ENCODE data around the gene EXOC5.
"Not testable (repeated sequence)": the region's sequence is repeated elsewhere in the genome, so short reads cannot be mapped to it uniquely, and the experiment has no call there.

Gene EXOC5

DNA sequence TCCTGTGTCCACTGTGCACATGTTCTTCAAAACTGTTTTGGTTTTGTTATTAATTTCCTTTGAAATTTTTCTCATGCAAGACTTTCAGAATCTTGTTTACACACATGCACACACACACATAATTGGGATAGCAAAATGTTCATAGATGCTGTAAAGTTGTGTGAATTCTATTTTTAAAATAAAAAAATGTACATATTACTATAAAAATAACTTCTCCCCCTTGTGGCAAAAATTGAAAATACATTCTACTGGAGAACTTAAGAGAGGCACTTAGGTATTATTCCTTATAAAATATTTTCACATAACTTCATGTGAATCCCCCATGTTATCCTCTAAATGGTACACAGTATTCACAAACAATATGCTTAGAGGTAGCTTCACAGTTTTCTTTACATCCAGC, 66.0 kb downstream of the EXOC5 start:
- not testable (repeated sequence) for H3K27ac ChIP-seq; H2AFZ ChIP-seq; H3K4me1 ChIP-seq; H3K4me3 ChIP-seq (ENCODE audit: low read depth, low read length); H3K9me3 ChIP-seq (ENCODE audit: control insufficient read depth, low read length); H3K36me3 ChIP-seq (ENCODE audit: control insufficient read depth, insufficient read depth, low read length); H3K4me2 ChIP-seq (ENCODE audit: low read length); H3K9ac ChIP-seq; H3K27me3 ChIP-seq (ENCODE audit: control insufficient read depth, insufficient read depth, low read length); H3K79me2 ChIP-seq
- TF ChIP-seq, protein P1, sequence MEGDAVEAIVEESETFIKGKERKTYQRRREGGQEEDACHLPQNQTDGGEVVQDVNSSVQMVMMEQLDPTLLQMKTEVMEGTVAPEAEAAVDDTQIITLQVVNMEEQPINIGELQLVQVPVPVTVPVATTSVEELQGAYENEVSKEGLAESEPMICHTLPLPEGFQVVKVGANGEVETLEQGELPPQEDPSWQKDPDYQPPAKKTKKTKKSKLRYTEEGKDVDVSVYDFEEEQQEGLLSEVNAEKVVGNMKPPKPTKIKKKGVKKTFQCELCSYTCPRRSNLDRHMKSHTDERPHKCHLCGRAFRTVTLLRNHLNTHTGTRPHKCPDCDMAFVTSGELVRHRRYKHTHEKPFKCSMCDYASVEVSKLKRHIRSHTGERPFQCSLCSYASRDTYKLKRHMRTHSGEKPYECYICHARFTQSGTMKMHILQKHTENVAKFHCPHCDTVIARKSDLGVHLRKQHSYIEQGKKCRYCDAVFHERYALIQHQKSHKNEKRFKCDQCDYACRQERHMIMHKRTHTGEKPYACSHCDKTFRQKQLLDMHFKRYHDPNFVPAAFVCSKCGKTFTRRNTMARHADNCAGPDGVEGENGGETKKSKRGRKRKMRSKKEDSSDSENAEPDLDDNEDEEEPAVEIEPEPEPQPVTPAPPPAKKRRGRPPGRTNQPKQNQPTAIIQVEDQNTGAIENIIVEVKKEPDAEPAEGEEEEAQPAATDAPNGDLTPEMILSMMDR (IDR thresholded peaks at IDR 0.05): peak; percentile 16

GRCh38 chr14:57199921-57200320, 68.8 kb downstream of the EXOC5 start:
- Histone ChIP-seq H3K9me3 (ENCODE audit: control insufficient read depth, low read length) (no peaks in the 10 kb centered on the region), H2AFZ (no peak overlapping the region), H3K79me2 (no peaks in the 10 kb centered on the region), H3K4me1 (no peaks in the 10 kb centered on the region), H3K4me2 (ENCODE audit: low read length) (no peak overlapping the region), H3K27ac (no peak overlapping the region), H3K4me3 (ENCODE audit: low read depth, low read length) (no peak overlapping the region), H3K9ac (no peak overlapping the region), H3K27me3 (ENCODE audit: control insufficient read depth, insufficient read depth, low read length) (no peaks in the 10 kb centered on the region), H3K36me3 (ENCODE audit: control insufficient read depth, insufficient read depth, low read length) (no peaks in the 10 kb centered on the region)
- TF ChIP-seq, protein P1 (IDR thresholded peaks at IDR 0.05): no peak

DNA sequence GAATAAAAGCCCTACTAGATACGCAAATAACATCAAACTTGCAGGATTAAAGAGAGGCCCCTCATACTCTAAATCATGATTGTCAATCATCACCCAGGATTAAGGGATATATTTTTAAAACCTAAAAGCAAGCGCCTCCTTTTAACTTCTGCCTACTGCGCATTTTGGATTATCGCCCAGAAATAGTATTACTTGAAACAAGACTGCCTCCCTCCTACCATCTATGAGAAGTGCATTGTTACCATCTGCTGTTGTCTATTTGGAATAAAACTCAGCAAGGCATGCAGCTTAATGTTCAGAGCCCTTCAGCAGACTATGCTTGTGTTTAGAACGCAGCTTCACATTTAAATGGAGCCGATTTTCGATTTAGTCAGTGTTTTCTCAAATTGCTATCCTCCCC, 79.6 kb downstream of the EXOC5 start:
- H3K4me2 ChIP-seq (ENCODE audit: low read length): no peak overlapping the region
- TF ChIP-seq, protein P1 (IDR thresholded peaks at IDR 0.05): no peak
- no peaks in the 10 kb centered on the region for H3K79me2 ChIP-seq
- no peaks in the 10 kb centered on the region for H3K4me1 ChIP-seq
- no peak overlapping the region for H3K9ac ChIP-seq
- H2AFZ ChIP-seq: no peak overlapping the region
- no peak overlapping the region for H3K27ac ChIP-seq
- H3K9me3 ChIP-seq (ENCODE audit: control insufficient read depth, low read length): no peaks in the 10 kb centered on the region
- no peaks in the 10 kb centered on the region for H3K36me3 ChIP-seq (ENCODE audit: control insufficient read depth, insufficient read depth, low read length)
- no peak overlapping the region for H3K4me3 ChIP-seq (ENCODE audit: low read depth, low read length)
- H3K27me3 ChIP-seq (ENCODE audit: control insufficient read depth, insufficient read depth, low read length): no peaks in the 10 kb centered on the region

DNA sequence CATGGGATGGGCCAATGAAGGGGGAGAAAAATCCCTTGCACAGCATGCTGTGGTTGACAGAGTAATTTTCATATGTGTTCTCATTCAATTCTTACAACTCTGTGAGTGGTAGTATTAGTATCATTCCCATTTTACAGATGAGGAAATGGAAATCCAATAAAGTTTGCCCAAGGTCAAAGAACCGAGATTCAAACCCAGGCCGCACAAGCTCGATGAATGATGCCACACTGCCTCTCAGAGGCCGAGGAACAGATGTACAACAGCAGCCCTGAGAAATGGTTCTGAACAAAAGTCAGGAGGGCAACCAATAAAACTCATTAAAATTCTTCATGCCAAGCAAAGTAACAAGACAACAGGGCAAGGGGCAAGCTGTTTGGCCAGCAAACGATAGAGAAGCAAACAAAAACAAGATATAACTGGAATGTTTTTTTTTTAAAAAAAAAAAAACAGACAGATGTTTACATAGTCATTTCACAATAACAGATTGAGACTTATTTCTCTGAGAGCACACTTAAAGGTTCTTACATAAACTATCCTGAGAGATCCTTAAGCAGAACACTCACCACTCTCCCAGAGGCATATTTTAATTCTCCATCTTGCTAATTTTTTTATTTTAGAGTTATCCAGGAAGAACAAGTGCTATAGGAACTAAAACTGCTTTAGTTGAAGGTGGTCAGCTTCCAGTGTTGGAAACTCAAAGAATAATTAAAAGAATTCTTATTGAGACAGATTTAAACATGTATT, 85.8 kb downstream of the EXOC5 start:
- TF ChIP-seq, protein P1 (IDR thresholded peaks at IDR 0.05): no peak
- no peaks in the 10 kb centered on the region for H3K36me3 ChIP-seq (ENCODE audit: control insufficient read depth, insufficient read depth, low read length)
- H3K4me3 ChIP-seq (ENCODE audit: low read depth, low read length): no peak overlapping the region
- no peak overlapping the region for H3K4me2 ChIP-seq (ENCODE audit: low read length)
- H3K27ac ChIP-seq: no peak overlapping the region
- H3K27me3 ChIP-seq (ENCODE audit: control insufficient read depth, insufficient read depth, low read length): no peaks in the 10 kb centered on the region
- H3K9ac ChIP-seq: no peak overlapping the region
- no peaks in the 10 kb centered on the region for H3K79me2 ChIP-seq
- no peak overlapping the region for H2AFZ ChIP-seq
- H3K9me3 ChIP-seq (ENCODE audit: control insufficient read depth, low read length): no peaks in the 10 kb centered on the region
- H3K4me1 ChIP-seq: no peaks in the 10 kb centered on the region

DNA sequence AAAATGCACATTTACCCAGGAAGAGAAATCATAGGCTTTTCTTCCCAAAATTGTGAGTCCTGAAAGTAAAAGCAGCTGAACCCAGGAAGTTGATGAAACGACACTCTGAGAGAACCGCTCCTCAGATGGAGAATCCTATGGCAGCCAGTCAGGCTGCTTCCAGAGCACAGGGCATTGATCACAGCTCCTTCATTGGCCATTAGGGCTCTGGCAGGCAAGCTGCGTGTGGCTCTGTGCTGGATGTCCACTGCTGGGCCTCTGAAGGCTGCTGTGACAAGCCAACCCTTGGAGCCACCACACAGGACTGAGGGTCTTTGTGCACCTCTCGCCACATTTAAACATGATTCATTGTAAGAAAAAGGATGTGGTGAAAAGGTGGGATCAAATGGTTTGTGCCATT, 89.4 kb downstream of the EXOC5 start:
- H3K36me3 ChIP-seq (ENCODE audit: control insufficient read depth, insufficient read depth, low read length): no peaks in the 10 kb centered on the region
- H3K4me3 ChIP-seq (ENCODE audit: low read depth, low read length): no peak overlapping the region
- no peaks in the 10 kb centered on the region for H3K27me3 ChIP-seq (ENCODE audit: control insufficient read depth, insufficient read depth, low read length)
- TF ChIP-seq, protein P1 (IDR thresholded peaks at IDR 0.05): no peak
- no peaks in the 10 kb centered on the region for H3K9me3 ChIP-seq (ENCODE audit: control insufficient read depth, low read length)
- H3K9ac ChIP-seq: no peak overlapping the region
- no peaks in the 10 kb centered on the region for H3K4me1 ChIP-seq
- H3K4me2 ChIP-seq (ENCODE audit: low read length): no peak overlapping the region
- H2AFZ ChIP-seq: no peak overlapping the region
- H3K27ac ChIP-seq: no peak overlapping the region
- no peaks in the 10 kb centered on the region for H3K79me2 ChIP-seq
